Heart left ventricle (tissue), 16 donors: ENCODE results near the gene PEPD. TPM values are rescaled to one million over a fixed set of nuclear protein-coding genes. Genes with fewer than 3 reads are reported as not detected.

Experiments used
- ATAC-seq, 4 donors: fragments of 200-7000 bp; cut with Tn5 transposase; one replicate each; pipeline ENCODE4 v1.9.1; 2020 to 2022; ENCODE audit warnings: moderate library complexity in 4 of 4, mild to moderate bottlenecking in 3 of 4, moderate number of reproducible peaks in 1 of 4
- DNase-seq, 5 donors: peaks; one replicate each; pipeline ENCODE4 v3.0.0-alpha.2; 2020
- H3K27ac ChIP-seq, 12 donors: fragments of 200-600 bp; sonication (generic) in 4 of 12; one replicate each; pipeline versions ENCODE4 v1.5.0 to v1.8.0; 2016 to 2022; ENCODE audit warnings: mild to moderate bottlenecking in 2 of 12
- H3K27me3 ChIP-seq, 9 donors: fragments of 200-600 bp; sonication (generic) in 2 of 9; one replicate each; pipeline versions ENCODE4 v1.5.1 to v1.8.0; 2016 to 2022; ENCODE audit warnings: mild to moderate bottlenecking in 3 of 9
- H3K36me3 ChIP-seq, 9 donors: fragments of 200-600 bp; sonication (generic) in 2 of 9; one replicate each; pipeline versions ENCODE4 v1.5.0 to v1.8.0; 2018 to 2022; ENCODE audit warnings: mild to moderate bottlenecking in 2 of 9
- H3K4me1 ChIP-seq, 12 donors: fragments of 200-600 bp; sonication (generic) in 4 of 12; one replicate each; pipeline versions ENCODE4 v1.5.0 to v1.8.0; 2016 to 2022; ENCODE audit warnings: mild to moderate bottlenecking in 3 of 12
- H3K4me3 ChIP-seq, 12 donors: fragments of 200-600 bp; sonication (generic) in 4 of 12; one replicate each; pipeline versions ENCODE4 v1.5.0 to v1.8.0; 2017 to 2022; ENCODE audit warnings: mild to moderate bottlenecking in 9 of 12, moderate library complexity in 4 of 12
- H3K9me3 ChIP-seq, 12 donors: fragments of 200-600 bp; sonication (generic) in 4 of 12; one replicate each; pipeline versions ENCODE4 v1.5.0 to v1.8.0; 2016 to 2022; ENCODE audit warnings: mild to moderate bottlenecking in 1 of 12
- CTCF ChIP-seq, 12 donors: fragments of 200-600 bp; sonication (generic) in 4 of 12; IDR thresholded peaks; one replicate each; pipeline versions ENCODE4 v1.5.0 to v1.8.0; 2018 to 2022; ENCODE audit warnings: antibody characterized with exemption in 12 of 12, mild to moderate bottlenecking in 5 of 12
- POLR2A ChIP-seq, 2 donors: fragments of 450-650 bp; IDR thresholded peaks; one replicate each; pipeline ENCODE4 v1.6.1; 2017; ENCODE audit warnings: antibody characterized with exemption in 2 of 2, mild to moderate bottlenecking in 2 of 2, moderate library complexity in 2 of 2
- WGBS, 4 donors: extraction: QIAGEN DNeasy Blood & Tissue Kit in 2 of 4; methylation state at CpG; one replicate each; pipeline versions ENCODE4 v1.1.5 to v1.1.7; 2013 to 2018; 5-methylcytosine and 5-hydroxymethylcytosine counted together
- intact Hi-C, 10 donors: fragments of 100-400 bp; cut with DNase I; formaldehyde crosslinking; loops; one replicate each; pipeline versions ENCODE4 v1.11.1 to v1.14.2; 2022
- polyA plus RNA-seq, 2 donors: library from polyadenylated mRNA; stranded (reverse); fragments of 200-250 nt; gene quantifications; one replicate each; pipeline ENCODE4 v1.2.3, GENCODE V29; 2013
- total RNA-seq, 9 donors: library from RNA; depleted of rRNA in 2 of 9; stranded (reverse); fragments of >200 nt in 2 of 9; fragmentation: NEBNext Ultra II Directional in 3 of 9; extraction: Animal tissue kit (Norgen Biotek cat#: 25700) in 3 of 9; gene quantifications; one replicate each; pipeline versions ENCODE4 v1.1.0 to v1.2.4, GENCODE V29; 2016 to 2023
- donor health status: ischemic (EF 13 %, LVEDD 7.1; RV severe dilation, severe dysfunction).
- donor health status: healthy with polysubstance abuse.
- donor health status: DM: no; HTN: yes; CAD: no.
- donor health status: DM: no; HTN: no; CAD: no.
- donor health status: ischemic (EF 25% LVEDD 6.9; RV normal size, moderate dysfunction).
- donor health status: ischemic (EF 25% LVEDD 5.7; RV mildly dilated, moderate dysfunction).
- donor health status: healthy.
- donor health status: DM: yes; HTN: yes; CAD: no.
- donor health status: ischemic (EF 35%, LVEDD 5.7; RV mildly dilated, moderate dysfunction).
- donor health status: nonischemic (EF 11% LVEDD 7.7; RV severe dilation, severe dysfunction).
- donor health status: DM: yes; HTN: yes; CAD: no.
- donor health status: PGD.
- donor health status: ischemic (EF 29% LVEDD 5.4; RV normal size, mild dysfunction).
- donor health status: nonischemic (EF 23%, LVEDD 6.1; RV moderate dilation, normal function).

The PEPD gene
- total and polyA plus RNA-seq, 11 donors, result 19.4 to 45.7 (median 29.9) TPM

- ATAC-seq, result peak in 2 of 4 donors; percentile 20 to 42
- H3K9me3 ChIP-seq, result peaks cover 0 to 7% (median 0%) of the 10 kb centered on the region in 12 donors
- H3K27ac ChIP-seq, result no peak overlapping the region
- intact Hi-C loops, result loop anchor here in 1 of 10 donors (10.0 kb wide), 1 partner anchor 54 kb away; no protein-coding TSS in a partner anchor
- H3K4me3 ChIP-seq, result no peak overlapping the region
- peaks cover 0 to 20% (median 3%) of the 10 kb centered on the region in 9 donors for H3K27me3 ChIP-seq
- H3K4me1 ChIP-seq, result peaks cover 0 to 9% (median 0%) of the 10 kb centered on the region in 12 donors
- WGBS, 4 donors, result 71 to 74% (median 72%) methylated on average over 12 of the region's 12 CpGs
- TF ChIP-seq POLR2A (IDR thresholded peaks at IDR 0.05), result no peak
- TF ChIP-seq CTCF (IDR thresholded peaks at IDR 0.05), result no peak
- no peaks in the 10 kb centered on the region for H3K36me3 ChIP-seq
- no peak for DNase-seq
Measured at GRCh38 chr19:33350538-33351309, 170.9 kb downstream of the PEPD start.

- intact Hi-C loops, result loop anchor here in 1 of 10 donors (10.0 kb wide), 1 partner anchor 55 kb away; no protein-coding TSS in a partner anchor
- 83 to 85% (median 84%) methylated on average over 12 of the region's 12 CpGs for WGBS, 4 donors
Measured at GRCh38 chr19:33349319-33350289, 172.0 kb downstream of the PEPD start.

GRCh38 chr19:33348301-33349010 is 173.1 kb downstream of the PEPD start:
- H3K36me3 ChIP-seq, result no peaks in the 10 kb centered on the region
- peaks cover 0 to 27% (median 3%) of the 10 kb centered on the region in 9 donors for H3K27me3 ChIP-seq
- WGBS, 4 donors, result 66 to 72% (median 69%) methylated on average over 12 of the region's 12 CpGs
- no peak for DNase-seq
- no peaks in the 10 kb centered on the region for H3K9me3 ChIP-seq
- H3K27ac ChIP-seq, result no peak overlapping the region
- ATAC-seq, result no peak
- H3K4me3 ChIP-seq, result no peak overlapping the region
- TF ChIP-seq POLR2A (IDR thresholded peaks at IDR 0.05) (no peak), CTCF (IDR thresholded peaks at IDR 0.05) (no peak)
- H3K4me1 ChIP-seq, result peaks cover 0 to 13% (median 0%) of the 10 kb centered on the region in 12 donors
- intact Hi-C loops, result no loop called here

More at GRCh38 chr19:33349319-33350289, 172.0 kb downstream of the PEPD start:
- TF ChIP-seq POLR2A (IDR thresholded peaks at IDR 0.05) (no peak), CTCF (IDR thresholded peaks at IDR 0.05) (no peak)
- no peak for ATAC-seq
- Histone ChIP-seq H3K27me3 (peaks cover 0 to 21% (median 3%) of the 10 kb centered on the region in 9 donors), H3K9me3 (no peaks in the 10 kb centered on the region), H3K4me1 (peaks cover 0 to 9% (median 0%) of the 10 kb centered on the region in 12 donors), H3K36me3 (no peaks in the 10 kb centered on the region), H3K27ac (no peak overlapping the region), H3K4me3 (no peak overlapping the region)
- DNase-seq, result no peak
